ENCODE measurements around the gene VANGL2.

The VANGL2 gene

DNA sequence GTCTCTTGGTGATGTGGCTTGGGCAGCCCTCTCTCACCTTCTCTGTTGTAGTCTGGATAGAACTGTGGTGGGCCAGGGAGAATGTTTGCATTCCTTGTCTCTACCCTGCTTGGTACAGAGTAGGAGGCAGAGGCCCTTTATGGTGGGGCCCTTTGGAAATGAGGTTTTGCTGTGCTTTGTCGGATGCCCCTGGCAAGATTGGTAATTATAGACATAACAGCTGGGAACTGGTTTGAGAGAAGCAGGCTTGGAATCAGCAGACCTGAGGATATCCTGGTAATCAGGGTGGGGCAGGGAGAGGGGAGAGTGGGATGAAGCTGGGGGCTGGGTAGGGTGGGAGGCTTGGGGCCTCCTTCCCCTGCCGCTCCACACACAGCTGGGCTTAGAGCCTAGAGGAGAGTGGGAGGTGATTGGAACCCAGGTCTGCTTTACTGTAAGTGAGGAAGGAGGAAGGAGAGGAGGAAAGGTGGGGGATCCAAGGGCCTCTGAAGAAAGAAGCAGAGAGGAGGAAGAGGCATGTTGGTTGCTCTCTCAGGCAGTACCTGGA lies 5.0 kb downstream of the VANGL2 start:
- no peak overlapping the region for H3K4me3 ChIP-seq (ENCODE audit: low read depth, low read length)
- DNase-seq (ENCODE audit: low read depth): no peak
- no peak for TF ChIP-seq CTCF (conservative IDR thresholded peaks at IDR 0.05; ENCODE audit: low read depth, low read length)

- no peak for TF ChIP-seq CTCF (conservative IDR thresholded peaks at IDR 0.05; ENCODE audit: low read depth, low read length)
- H3K4me3 ChIP-seq (ENCODE audit: low read depth, low read length): no peak overlapping the region
- no peak for DNase-seq (ENCODE audit: low read depth)
These were observed 6.0 kb downstream of the VANGL2 start for GRCh38 chr1:160406131-160406968.

DNA sequence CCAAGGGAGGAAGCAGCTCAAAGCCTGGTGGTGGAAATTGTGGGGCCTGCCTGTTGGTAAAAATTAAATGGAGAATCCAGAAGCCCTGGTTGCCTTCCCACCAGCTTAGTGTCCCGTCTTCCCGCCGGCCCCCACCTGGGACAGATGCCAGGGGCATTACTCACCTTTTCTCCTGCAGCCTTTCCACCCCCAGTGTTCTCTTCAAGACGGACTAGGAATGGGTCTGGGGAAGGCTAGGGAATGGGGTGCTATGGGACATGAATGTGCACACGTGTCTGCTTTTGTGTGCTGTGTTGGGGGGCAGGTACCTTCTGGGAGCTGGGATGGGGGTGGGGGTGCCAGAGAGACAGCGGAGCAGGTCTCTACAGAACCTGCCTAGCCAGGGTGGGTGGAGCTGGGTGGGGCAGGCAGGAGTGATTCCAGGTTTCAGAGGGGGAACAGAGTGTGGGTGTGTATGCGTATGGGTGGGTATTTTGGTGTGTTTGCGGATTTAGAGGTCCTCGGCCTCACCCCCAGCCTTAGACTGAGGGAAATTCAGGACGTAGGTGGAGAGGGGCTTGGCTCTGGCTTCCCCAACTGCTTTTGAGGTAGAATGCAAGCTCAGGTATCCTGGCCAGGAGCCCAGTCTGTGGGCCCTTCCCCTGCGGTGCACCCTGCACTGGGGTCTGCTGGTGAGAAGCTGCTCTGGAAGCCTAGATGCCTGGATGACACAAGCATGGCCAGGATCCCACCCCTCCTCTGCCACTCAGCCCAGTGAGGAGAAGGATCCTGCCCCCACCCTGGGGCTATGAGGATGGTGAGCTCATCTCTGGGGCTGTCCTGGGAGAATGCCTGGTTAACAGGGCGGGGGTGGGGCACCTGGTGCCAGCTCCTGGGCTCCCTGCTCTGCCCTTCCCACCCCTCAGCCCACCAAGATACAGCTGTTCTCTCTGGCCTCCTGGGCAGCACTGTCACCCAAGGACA lies 7.8 kb downstream of the VANGL2 start:
- no peak overlapping the region for H3K4me3 ChIP-seq (ENCODE audit: low read depth, low read length)
- TF ChIP-seq CTCF (conservative IDR thresholded peaks at IDR 0.05; ENCODE audit: low read depth, low read length): no peak
- DNase-seq (ENCODE audit: low read depth): no peak

DNA sequence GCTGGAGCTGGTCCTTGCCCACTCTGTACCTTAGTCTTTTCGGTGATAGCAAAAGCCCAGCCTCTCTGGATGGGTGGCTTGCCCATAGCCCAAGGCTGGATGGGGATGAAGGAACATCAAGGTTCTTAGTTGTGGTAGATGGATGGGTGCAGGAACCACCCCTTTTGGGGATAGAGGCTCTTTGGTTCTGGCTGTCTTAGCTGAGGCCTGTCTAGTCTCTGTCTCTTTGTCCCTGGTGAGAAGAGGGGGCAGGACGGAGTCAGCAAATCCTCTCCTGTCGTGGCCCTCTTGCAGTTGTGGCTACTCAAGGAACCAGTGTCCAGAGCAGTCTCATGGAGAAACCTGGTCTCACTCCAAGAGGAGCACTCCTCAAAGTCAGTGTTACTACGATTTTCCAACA lies 8.5 kb downstream of the VANGL2 start:
- DNase-seq (ENCODE audit: low read depth): no peak
- no peak overlapping the region for H3K4me3 ChIP-seq (ENCODE audit: low read depth, low read length)
- TF ChIP-seq CTCF (conservative IDR thresholded peaks at IDR 0.05; ENCODE audit: low read depth, low read length): no peak

DNA sequence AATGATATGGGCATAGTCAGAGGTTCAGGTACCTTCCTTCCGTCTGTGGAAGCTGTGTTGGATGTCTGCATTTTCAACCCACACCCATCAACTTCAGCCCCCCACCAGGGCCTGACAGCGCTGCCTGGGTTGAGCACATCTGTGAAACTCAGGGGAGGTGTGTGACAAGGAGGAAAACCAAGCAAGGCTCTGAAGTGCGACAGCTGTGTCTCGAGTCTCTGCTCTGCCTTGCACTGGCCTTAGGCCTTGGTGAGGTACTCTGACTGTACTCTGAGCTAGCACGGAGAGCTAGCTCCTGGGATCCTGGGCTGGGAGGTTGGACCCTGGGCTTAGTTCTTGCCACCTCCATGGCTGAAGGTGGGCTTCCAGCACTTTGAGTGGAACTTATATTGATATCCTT lies 9.1 kb downstream of the VANGL2 start:
- no peak overlapping the region for H3K4me3 ChIP-seq (ENCODE audit: low read depth, low read length)
- TF ChIP-seq CTCF (conservative IDR thresholded peaks at IDR 0.05; ENCODE audit: low read depth, low read length): no peak

GRCh38 chr1:160410406-160411005 lies 10.1 kb downstream of the VANGL2 start:
- no peak overlapping the region for H3K4me3 ChIP-seq (ENCODE audit: low read depth, low read length)
- no peak for DNase-seq (ENCODE audit: low read depth)
- no peak for TF ChIP-seq CTCF (conservative IDR thresholded peaks at IDR 0.05; ENCODE audit: low read depth, low read length)

More for the DNA sequence above, 9.1 kb downstream of the VANGL2 start:
- DNase-seq (ENCODE audit: low read depth): no peak
